ENCODE data around the gene GDPGP1. TPM values are rescaled to one million over a fixed set of nuclear protein-coding genes. Genes with fewer than 3 reads are reported as not detected.

GDPGP1 gene
- total and polyA plus RNA-seq, 9 of the 15 experiments (the other 6 are each of a cell fraction or from before 2014, with no cell fraction given), result 0.78 to 6.1 (median 2.8) TPM

DNA sequence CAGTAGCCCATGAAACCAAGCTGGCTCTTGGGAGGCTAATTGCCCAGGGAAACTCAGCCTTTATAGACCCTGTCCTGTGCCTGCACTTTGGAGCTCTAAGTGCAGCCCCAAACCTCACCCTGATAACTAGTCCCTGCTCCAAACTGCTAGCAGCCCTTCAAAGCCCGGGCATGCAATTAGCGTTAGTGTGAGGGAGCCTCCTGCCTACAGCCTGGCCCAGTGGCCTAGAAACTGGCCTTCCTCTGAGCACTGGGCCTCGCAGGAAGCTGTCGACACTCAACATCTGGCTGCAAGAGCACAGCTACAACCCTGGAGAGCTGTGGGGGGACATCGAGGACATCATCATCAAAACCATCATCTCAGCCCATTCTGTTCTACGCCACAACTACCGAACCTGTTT, 23.8 kb downstream of the GDPGP1 start:
- no TSS peak for BruUV-seq (replicated peaks)
- H3K9ac ChIP-seq (ENCODE audit: insufficient read depth in 1 of 2, low read depth in 2 of 2, low read length in 2 of 2), result peak overlapping the region in 1 of 2 experiments; percentile 50; a peak in 1 of 4 replicates
- H3K27me3 ChIP-seq (ENCODE audit: control insufficient read depth in 2 of 2, insufficient read depth in 2 of 2, low read length in 2 of 2), result 0 out of 5 replicates have a peak, but pooled peaks cover 0 to 4% of the 10 kb centered on the region in 2 experiments
- 41% methylated on average over 6 of the region's 7 CpGs for WGBS (ENCODE audit: insufficient coverage, low coverage, missing lambda C conversion rate)
- DNase-seq (ENCODE audit: extremely low read depth in 1 of 4, low spot score in 3 of 4) (no peak), ATAC-seq (no peak; the same call in 2 of the 3 replicates), FAIRE-seq (no peak)
- no peaks in the 10 kb centered on the region for H3K36me3 ChIP-seq (ENCODE audit: control insufficient read depth, insufficient read depth, low read length)
- CTCF ChIA-PET (ENCODE audit: low intra/inter-chr PET ratio), result no interaction called here
- no peaks in the 10 kb centered on the region for H3K79me2 ChIP-seq (ENCODE audit: control insufficient read depth, insufficient read depth, low read length)
- H4K20me1 ChIP-seq (replicated peaks; ENCODE audit: control insufficient read depth, insufficient read depth, low read length), result no peaks in the 10 kb centered on the region
- in situ Hi-C loops (cut with MboI) (no loop called here), intact Hi-C loops (cut with micrococcal nuclease) (no loop called here)
- no peaks in the 10 kb centered on the region for H3K9me1 ChIP-seq (ENCODE audit: control insufficient read depth, insufficient read depth, low read length)
- no peak overlapping the region for H2AFZ ChIP-seq (ENCODE audit: low read depth, low read length)
- no peak overlapping the region for H3K4me2 ChIP-seq (ENCODE audit: insufficient read depth, low read length)
- no peaks in the 10 kb centered on the region; a peak in 1 of 5 replicates for H3K4me1 ChIP-seq (replicated peaks in 1 of 2; ENCODE audit: control insufficient read depth in 2 of 2, insufficient read depth in 2 of 2, low read length in 2 of 2)
- TF ChIP-seq, protein P1, sequence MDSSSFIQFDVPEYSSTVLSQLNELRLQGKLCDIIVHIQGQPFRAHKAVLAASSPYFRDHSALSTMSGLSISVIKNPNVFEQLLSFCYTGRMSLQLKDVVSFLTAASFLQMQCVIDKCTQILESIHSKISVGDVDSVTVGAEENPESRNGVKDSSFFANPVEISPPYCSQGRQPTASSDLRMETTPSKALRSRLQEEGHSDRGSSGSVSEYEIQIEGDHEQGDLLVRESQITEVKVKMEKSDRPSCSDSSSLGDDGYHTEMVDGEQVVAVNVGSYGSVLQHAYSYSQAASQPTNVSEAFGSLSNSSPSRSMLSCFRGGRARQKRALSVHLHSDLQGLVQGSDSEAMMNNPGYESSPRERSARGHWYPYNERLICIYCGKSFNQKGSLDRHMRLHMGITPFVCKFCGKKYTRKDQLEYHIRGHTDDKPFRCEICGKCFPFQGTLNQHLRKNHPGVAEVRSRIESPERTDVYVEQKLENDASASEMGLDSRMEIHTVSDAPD (CRISPR knock-in tag; IDR thresholded peaks at IDR 0.05), result no peak
- no peak for TF ChIP-seq BMI1 (IDR thresholded peaks at IDR 0.05; ENCODE audit: low read length)
- TF ChIP-seq, protein P2, sequence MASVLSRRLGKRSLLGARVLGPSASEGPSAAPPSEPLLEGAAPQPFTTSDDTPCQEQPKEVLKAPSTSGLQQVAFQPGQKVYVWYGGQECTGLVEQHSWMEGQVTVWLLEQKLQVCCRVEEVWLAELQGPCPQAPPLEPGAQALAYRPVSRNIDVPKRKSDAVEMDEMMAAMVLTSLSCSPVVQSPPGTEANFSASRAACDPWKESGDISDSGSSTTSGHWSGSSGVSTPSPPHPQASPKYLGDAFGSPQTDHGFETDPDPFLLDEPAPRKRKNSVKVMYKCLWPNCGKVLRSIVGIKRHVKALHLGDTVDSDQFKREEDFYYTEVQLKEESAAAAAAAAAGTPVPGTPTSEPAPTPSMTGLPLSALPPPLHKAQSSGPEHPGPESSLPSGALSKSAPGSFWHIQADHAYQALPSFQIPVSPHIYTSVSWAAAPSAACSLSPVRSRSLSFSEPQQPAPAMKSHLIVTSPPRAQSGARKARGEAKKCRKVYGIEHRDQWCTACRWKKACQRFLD (CRISPR knock-in tag; IDR thresholded peaks at IDR 0.05), result no peak
- TF ChIP-seq KLF16 (IDR thresholded peaks at IDR 0.05), result no peak
- TF ChIP-seq TEAD4 (IDR thresholded peaks at IDR 0.05; ENCODE audit: low read length), result no peak
- no peak for TF ChIP-seq TEAD4 (CRISPR knock-in tag; IDR thresholded peaks at IDR 0.05; ENCODE audit: borderline replicate concordance)
- TF ChIP-seq TEAD2 (tag; IDR thresholded peaks at IDR 0.05), result no peak
- TF ChIP-seq, protein P3, sequence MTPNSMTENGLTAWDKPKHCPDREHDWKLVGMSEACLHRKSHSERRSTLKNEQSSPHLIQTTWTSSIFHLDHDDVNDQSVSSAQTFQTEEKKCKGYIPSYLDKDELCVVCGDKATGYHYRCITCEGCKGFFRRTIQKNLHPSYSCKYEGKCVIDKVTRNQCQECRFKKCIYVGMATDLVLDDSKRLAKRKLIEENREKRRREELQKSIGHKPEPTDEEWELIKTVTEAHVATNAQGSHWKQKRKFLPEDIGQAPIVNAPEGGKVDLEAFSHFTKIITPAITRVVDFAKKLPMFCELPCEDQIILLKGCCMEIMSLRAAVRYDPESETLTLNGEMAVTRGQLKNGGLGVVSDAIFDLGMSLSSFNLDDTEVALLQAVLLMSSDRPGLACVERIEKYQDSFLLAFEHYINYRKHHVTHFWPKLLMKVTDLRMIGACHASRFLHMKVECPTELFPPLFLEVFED (CRISPR knock-in tag; conservative IDR thresholded peaks at IDR 0.05), result no peak
- no peak for TF ChIP-seq FOXJ3 (CRISPR knock-in tag; IDR thresholded peaks at IDR 0.05)
- no peak for TF ChIP-seq POLR2H (tag; IDR thresholded peaks at IDR 0.05; ENCODE audit: low read depth)
- no peaks in the 10 kb centered on the region for H3K9me3 ChIP-seq (replicated peaks; ENCODE audit: control insufficient read depth, insufficient read depth, low read depth, low read length)
- POLR2A ChIA-PET, result interaction anchor here (0.6 to 0.9 kb wide), 5 partner anchors 9 to 174 kb away, joined by 3 read pairs; no protein-coding TSS in a partner anchor
- no peak overlapping the region for H3K4me3 ChIP-seq
- H3K27ac ChIP-seq (ENCODE audit: extremely low read depth, low read depth, low read length), result no peak overlapping the region

All from K562 (cell line).